OCI-M2 (cell line): ENCODE results near the gene F12.
"Not testable (repeated sequence)": the region's sequence is repeated elsewhere in the genome, so short reads cannot be mapped to it uniquely, and the experiment has no call there.

Experiments
- DNase-seq: peaks from one replicate; lab custom pipeline; 2025; ENCODE audit not compliant: unreplicated experiment; lab: John Stamatoyannopoulos, UW

F12 gene

GRCh38 chr5:177370488-177371119 is 38.8 kb downstream of the F12 start:
- DNase-seq: no peak

- DNase-seq: no peak
These were observed 39.5 kb downstream of the F12 start for GRCh38 chr5:177369645-177370440.

- no peak for DNase-seq
These were observed 40.3 kb downstream of the F12 start for GRCh38 chr5:177368869-177369644.

GRCh38 chr5:177367981-177368868 is 41.1 kb downstream of the F12 start:
- no peak for DNase-seq

GRCh38 chr5:177367323-177367848 is 42.0 kb downstream of the F12 start:
- no peak for DNase-seq

- DNase-seq: no peak
These were observed 42.6 kb downstream of the F12 start for GRCh38 chr5:177366528-177367322.

- no peak for DNase-seq
These were observed 43.4 kb downstream of the F12 start for GRCh38 chr5:177365845-177366527.

- DNase-seq: no peak
These were observed 45.0 kb downstream of the F12 start for GRCh38 chr5:177364159-177364962.

- no peak for DNase-seq
These were observed 45.8 kb downstream of the F12 start for GRCh38 chr5:177363565-177363964.

- DNase-seq: no peak
These were observed 46.5 kb downstream of the F12 start for GRCh38 chr5:177362610-177363507.

GRCh38 chr5:177362292-177362609 is 47.1 kb downstream of the F12 start:
- no peak for DNase-seq

GRCh38 chr5:177361418-177362291 is 47.7 kb downstream of the F12 start:
- DNase-seq: no peak

GRCh38 chr5:177360740-177361139 is 48.6 kb downstream of the F12 start:
- DNase-seq: not testable (repeated sequence)

GRCh38 chr5:177359860-177360259 is 49.5 kb downstream of the F12 start:
- DNase-seq: no peak

GRCh38 chr5:177359451-177359851 is 49.9 kb downstream of the F12 start:
- DNase-seq: no peak

GRCh38 chr5:177358370-177358819 is 51.0 kb downstream of the F12 start:
- no peak for DNase-seq
